ENCODE data around the gene GPS1. TPM values are rescaled to one million over a fixed set of nuclear protein-coding genes. Genes with fewer than 3 reads are reported as not detected.

GPS1 gene
- total and polyA plus RNA-seq, 9 of the 15 experiments (the other 6 are each of a cell fraction or from before 2014, with no cell fraction given): 3.1 to 167 (median 69.9) TPM

DNA sequence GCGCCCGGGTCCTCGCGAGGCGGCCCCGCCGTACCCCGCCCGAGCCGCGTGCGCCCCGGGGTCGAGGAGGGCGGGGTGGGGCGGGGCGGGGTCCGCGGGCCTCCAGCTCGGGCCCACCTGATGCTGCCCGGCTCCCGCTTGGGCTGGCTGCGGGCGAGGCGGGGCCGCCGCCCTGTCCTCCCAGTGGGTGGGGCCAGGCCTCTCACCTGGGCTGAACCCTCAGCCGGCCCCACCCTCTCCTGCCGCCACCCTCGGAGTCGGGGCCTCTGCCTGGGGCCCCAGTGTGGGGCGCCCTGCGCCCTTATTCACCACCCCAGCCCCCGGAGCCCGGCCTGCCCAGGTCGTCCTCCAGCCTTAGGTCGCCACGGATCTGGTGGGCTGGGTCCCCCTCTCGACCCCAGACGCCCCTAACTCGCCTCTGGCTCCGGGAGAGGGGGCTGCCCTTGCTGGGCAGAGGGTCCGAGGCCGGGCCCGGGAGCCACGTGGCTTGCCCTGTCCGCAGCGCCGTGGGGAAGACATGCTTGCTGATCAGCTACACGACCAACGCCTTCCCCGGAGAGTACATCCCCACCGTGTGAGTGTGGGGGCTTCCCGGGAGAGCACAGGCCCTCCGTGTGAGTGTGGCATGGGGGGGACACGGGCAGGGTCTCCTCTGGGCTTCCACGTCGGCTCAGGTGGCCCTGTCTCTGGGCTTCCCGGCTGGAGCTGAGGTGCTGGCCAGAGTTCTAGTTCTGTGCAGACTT, 19.6 kb upstream of the GPS1 start (continued):
- no peak for TF ChIP-seq ZNF699 (CRISPR knock-in tag; IDR thresholded peaks at IDR 0.05; ENCODE audit: insufficient replicate concordance)
- no peak for TF ChIP-seq ARID2 (IDR thresholded peaks at IDR 0.05)
- TF ChIP-seq, protein P1, sequence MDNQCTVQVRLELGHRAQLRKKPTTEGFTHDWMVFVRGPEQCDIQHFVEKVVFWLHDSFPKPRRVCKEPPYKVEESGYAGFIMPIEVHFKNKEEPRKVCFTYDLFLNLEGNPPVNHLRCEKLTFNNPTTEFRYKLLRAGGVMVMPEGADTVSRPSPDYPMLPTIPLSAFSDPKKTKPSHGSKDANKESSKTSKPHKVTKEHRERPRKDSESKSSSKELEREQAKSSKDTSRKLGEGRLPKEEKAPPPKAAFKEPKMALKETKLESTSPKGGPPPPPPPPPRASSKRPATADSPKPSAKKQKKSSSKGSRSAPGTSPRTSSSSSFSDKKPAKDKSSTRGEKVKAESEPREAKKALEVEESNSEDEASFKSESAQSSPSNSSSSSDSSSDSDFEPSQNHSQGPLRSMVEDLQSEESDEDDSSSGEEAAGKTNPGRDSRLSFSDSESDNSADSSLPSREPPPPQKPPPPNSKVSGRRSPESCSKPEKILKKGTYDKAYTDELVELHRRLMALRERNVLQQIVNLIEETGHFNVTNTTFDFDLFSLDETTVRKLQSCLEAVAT (IDR thresholded peaks at IDR 0.05): no peak
- no peak for TF ChIP-seq CHD4 (IDR thresholded peaks at IDR 0.05; ENCODE audit: insufficient read depth, insufficient replicate concordance, low read depth, low read length, poor library complexity, severe bottlenecking)
- TF ChIP-seq TARDBP (IDR thresholded peaks at IDR 0.05): no peak
- no peak for TF ChIP-seq TBL1XR1 (IDR thresholded peaks at IDR 0.05; ENCODE audit: low read length in 2 of 2)
- no peak for TF ChIP-seq BHLHE40 (IDR thresholded peaks at IDR 0.05; ENCODE audit: low read length)
- TF ChIP-seq GABPA (tag; conservative IDR thresholded peaks at IDR 0.05; ENCODE audit: low read depth): no peak
- no peak for TF ChIP-seq TCFL5 (CRISPR knock-in tag; conservative IDR thresholded peaks at IDR 0.05)
- 0 out of 2 replicates have a peak, but pooled peaks have one; percentile 53 for TF ChIP-seq ZNF583 (CRISPR knock-in tag; IDR thresholded peaks at IDR 0.05)
- TF ChIP-seq ZNF12 (CRISPR knock-in tag; IDR thresholded peaks at IDR 0.05): no peak
- no peak for TF ChIP-seq ZNF445 (CRISPR knock-in tag; IDR thresholded peaks at IDR 0.05; ENCODE audit: low read depth)
- no peak for TF ChIP-seq ZNF175 (CRISPR knock-in tag; IDR thresholded peaks at IDR 0.05; ENCODE audit: low read depth)
- TF ChIP-seq, protein P2, sequence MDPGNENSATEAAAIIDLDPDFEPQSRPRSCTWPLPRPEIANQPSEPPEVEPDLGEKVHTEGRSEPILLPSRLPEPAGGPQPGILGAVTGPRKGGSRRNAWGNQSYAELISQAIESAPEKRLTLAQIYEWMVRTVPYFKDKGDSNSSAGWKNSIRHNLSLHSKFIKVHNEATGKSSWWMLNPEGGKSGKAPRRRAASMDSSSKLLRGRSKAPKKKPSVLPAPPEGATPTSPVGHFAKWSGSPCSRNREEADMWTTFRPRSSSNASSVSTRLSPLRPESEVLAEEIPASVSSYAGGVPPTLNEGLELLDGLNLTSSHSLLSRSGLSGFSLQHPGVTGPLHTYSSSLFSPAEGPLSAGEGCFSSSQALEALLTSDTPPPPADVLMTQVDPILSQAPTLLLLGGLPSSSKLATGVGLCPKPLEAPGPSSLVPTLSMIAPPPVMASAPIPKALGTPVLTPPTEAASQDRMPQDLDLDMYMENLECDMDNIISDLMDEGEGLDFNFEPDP (CRISPR knock-in tag; IDR thresholded peaks at IDR 0.05): no peak
- TF ChIP-seq, protein P3, sequence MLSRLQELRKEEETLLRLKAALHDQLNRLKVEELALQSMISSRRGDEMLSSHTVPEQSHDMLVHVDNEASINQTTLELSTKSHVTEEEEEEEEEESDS (CRISPR knock-in tag; IDR thresholded peaks at IDR 0.05): no peak
- TF ChIP-seq ZNF197 (CRISPR knock-in tag; IDR thresholded peaks at IDR 0.05; ENCODE audit: low read depth): no peak
- no peak for TF ChIP-seq ZFPM2 (CRISPR knock-in tag; IDR thresholded peaks at IDR 0.05)
- TF ChIP-seq MCM3 (IDR thresholded peaks at IDR 0.05): no peak
- TF ChIP-seq, protein P4, sequence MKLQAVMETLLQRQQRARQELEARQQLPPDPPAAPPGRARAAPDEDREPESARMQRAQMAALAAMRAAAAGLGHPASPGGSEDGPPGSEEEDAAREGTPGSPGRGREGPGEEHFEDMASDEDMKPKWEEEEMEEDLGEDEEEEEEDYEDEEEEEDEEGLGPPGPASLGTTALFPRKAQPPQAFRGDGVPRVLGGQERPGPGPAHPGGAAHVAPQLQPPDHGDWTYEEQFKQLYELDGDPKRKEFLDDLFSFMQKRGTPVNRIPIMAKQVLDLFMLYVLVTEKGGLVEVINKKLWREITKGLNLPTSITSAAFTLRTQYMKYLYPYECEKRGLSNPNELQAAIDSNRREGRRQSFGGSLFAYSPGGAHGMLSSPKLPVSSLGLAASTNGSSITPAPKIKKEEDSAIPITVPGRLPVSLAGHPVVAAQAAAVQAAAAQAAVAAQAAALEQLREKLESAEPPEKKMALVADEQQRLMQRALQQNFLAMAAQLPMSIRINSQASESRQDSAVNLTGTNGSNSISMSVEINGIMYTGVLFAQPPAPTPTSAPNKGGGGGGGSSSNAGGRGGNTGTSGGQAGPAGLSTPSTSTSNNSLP (IDR thresholded peaks at IDR 0.05; ENCODE audit: borderline replicate concordance, low read depth, low read length): no peak
- no peak for TF ChIP-seq ZNF146 (CRISPR knock-in tag; IDR thresholded peaks at IDR 0.05; ENCODE audit: unreplicated experiment)
- TF ChIP-seq ZC3H11A (IDR thresholded peaks at IDR 0.05; ENCODE audit: low read depth, low read length): no peak
- TF ChIP-seq, protein P5, sequence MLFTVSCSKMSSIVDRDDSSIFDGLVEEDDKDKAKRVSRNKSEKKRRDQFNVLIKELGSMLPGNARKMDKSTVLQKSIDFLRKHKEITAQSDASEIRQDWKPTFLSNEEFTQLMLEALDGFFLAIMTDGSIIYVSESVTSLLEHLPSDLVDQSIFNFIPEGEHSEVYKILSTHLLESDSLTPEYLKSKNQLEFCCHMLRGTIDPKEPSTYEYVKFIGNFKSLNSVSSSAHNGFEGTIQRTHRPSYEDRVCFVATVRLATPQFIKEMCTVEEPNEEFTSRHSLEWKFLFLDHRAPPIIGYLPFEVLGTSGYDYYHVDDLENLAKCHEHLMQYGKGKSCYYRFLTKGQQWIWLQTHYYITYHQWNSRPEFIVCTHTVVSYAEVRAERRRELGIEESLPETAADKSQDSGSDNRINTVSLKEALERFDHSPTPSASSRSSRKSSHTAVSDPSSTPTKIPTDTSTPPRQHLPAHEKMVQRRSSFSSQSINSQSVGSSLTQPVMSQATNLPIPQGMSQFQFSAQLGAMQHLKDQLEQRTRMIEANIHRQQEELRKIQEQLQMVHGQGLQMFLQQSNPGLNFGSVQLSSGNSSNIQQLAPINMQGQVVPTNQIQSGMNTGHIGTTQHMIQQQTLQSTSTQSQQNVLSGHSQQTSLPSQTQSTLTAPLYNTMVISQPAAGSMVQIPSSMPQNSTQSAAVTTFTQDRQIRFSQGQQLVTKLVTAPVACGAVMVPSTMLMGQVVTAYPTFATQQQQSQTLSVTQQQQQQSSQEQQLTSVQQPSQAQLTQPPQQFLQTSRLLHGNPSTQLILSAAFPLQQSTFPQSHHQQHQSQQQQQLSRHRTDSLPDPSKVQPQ (CRISPR knock-in tag; IDR thresholded peaks at IDR 0.05; ENCODE audit: borderline replicate concordance): no peak

All from K562 (cell line).